RWPE2 (cell line): ENCODE results near the gene PEAR1.

Source experiments
- ATAC-seq: fragments of 200-7000 bp; cut with Tn5 transposase; 3 replicates; pipeline ENCODE4 v1.9.1; 2021; ENCODE audit warnings: low read depth
- DNase-seq: peaks from one replicate; pipeline ENCODE4 v3.0.0-alpha.2; 2020; ENCODE audit warnings: low spot score
- H3K27ac ChIP-seq: fragments of 450-650 bp; 2 replicates; pipeline ENCODE4 v1.5.1; 2017; ENCODE audit warnings: mild to moderate bottlenecking; ENCODE audit not compliant: poor library complexity, severe bottlenecking
- H3K27me3 ChIP-seq: fragments of 250-450 bp; sonication (Bioruptor Pico); 2 replicates; pipeline ENCODE4 v1.5.1; 2021; ENCODE audit warnings: mild to moderate bottlenecking, moderate library complexity; ENCODE audit not compliant: insufficient read depth, poor library complexity, severe bottlenecking
- H3K36me3 ChIP-seq: fragments of 250-450 bp; sonication (Bioruptor Pico); 2 replicates; pipeline ENCODE4 v1.5.1; 2020; ENCODE audit warnings: low read depth, mild to moderate bottlenecking, moderate library complexity
- H3K4me1 ChIP-seq: fragments of 250-450 bp; sonication (Bioruptor Pico); 2 replicates; pipeline ENCODE4 v1.5.1; 2021; ENCODE audit warnings: mild to moderate bottlenecking, moderate library complexity; ENCODE audit not compliant: insufficient read depth, poor library complexity, severe bottlenecking
- H3K4me3 ChIP-seq: fragments of 250-450 bp; sonication (Bioruptor Pico); 2 replicates; pipeline ENCODE4 v1.5.1; 2021; ENCODE audit warnings: mild to moderate bottlenecking, moderate library complexity; ENCODE audit not compliant: severe bottlenecking
- H3K9me3 ChIP-seq: fragments of 250-450 bp; sonication (Bioruptor Pico); 2 replicates; pipeline ENCODE4 v1.5.1; 2021; ENCODE audit warnings: mild to moderate bottlenecking, moderate library complexity; ENCODE audit not compliant: severe bottlenecking
- CTCF ChIP-seq: fragments of 450-650 bp; IDR thresholded peaks from one replicate; pipeline ENCODE4 v1.5.1; 2017; ENCODE audit warnings: mild to moderate bottlenecking, moderate library complexity; ENCODE audit not compliant: poor library complexity, severe bottlenecking

PEAR1 gene

GRCh38 chr1:156877433-156878170 is 15.9 kb upstream of the PEAR1 start:
- Histone ChIP-seq H3K36me3 (no peaks in the 10 kb centered on the region), H3K27me3 (no peaks in the 10 kb centered on the region), H3K4me1 (no peaks in the 10 kb centered on the region), H3K27ac (no peak overlapping the region), H3K9me3 (no peaks in the 10 kb centered on the region), H3K4me3 (no peak overlapping the region)
- ATAC-seq (no peak), DNase-seq (no peak)
- TF ChIP-seq CTCF, result no peak

GRCh38 chr1:156879876-156880275 is 13.6 kb upstream of the PEAR1 start:
- no peak overlapping the region for H3K27ac ChIP-seq
- no peak for ATAC-seq
- no peak for DNase-seq
- H3K4me1 ChIP-seq, result no peaks in the 10 kb centered on the region
- H3K36me3 ChIP-seq, result no peaks in the 10 kb centered on the region
- no peaks in the 10 kb centered on the region for H3K27me3 ChIP-seq
- H3K9me3 ChIP-seq, result no peaks in the 10 kb centered on the region
- H3K4me3 ChIP-seq, result no peak overlapping the region
- no peak for TF ChIP-seq CTCF

- no peaks in the 10 kb centered on the region for H3K36me3 ChIP-seq
- no peak overlapping the region for H3K4me3 ChIP-seq
- no peaks in the 10 kb centered on the region for H3K4me1 ChIP-seq
- DNase-seq (no peak), ATAC-seq (no peak)
- TF ChIP-seq CTCF, result no peak
- H3K9me3 ChIP-seq, result no peaks in the 10 kb centered on the region
- no peaks in the 10 kb centered on the region for H3K27me3 ChIP-seq
- H3K27ac ChIP-seq, result no peak overlapping the region
Observed at GRCh38 chr1:156880473-156880872, 13.0 kb upstream of the PEAR1 start.

- no peak for TF ChIP-seq CTCF
- H3K27ac ChIP-seq, result no peak overlapping the region
- no peaks in the 10 kb centered on the region for H3K27me3 ChIP-seq
- DNase-seq (no peak), ATAC-seq (no peak)
- H3K4me3 ChIP-seq, result no peak overlapping the region
- H3K36me3 ChIP-seq, result no peaks in the 10 kb centered on the region
- no peaks in the 10 kb centered on the region for H3K9me3 ChIP-seq
- no peaks in the 10 kb centered on the region for H3K4me1 ChIP-seq
Observed at GRCh38 chr1:156881101-156881500, 12.4 kb upstream of the PEAR1 start.

GRCh38 chr1:156881663-156882062 is 11.9 kb upstream of the PEAR1 start:
- Histone ChIP-seq H3K27me3 (no peaks in the 10 kb centered on the region), H3K36me3 (no peaks in the 10 kb centered on the region), H3K9me3 (no peaks in the 10 kb centered on the region), H3K4me1 (no peaks in the 10 kb centered on the region), H3K27ac (no peak overlapping the region), H3K4me3 (no peak overlapping the region)
- no peak for TF ChIP-seq CTCF
- no peak for ATAC-seq
- DNase-seq, result no peak
